Measurements from ENCODE around the gene SLC30A5. TPM values are rescaled to one million over a fixed set of nuclear protein-coding genes. Genes with fewer than 3 reads are reported as not detected.

SLC30A5 gene
- total and polyA plus RNA-seq, 9 of the 15 experiments (the other 6 are each of a cell fraction or from before 2014, with no cell fraction given), result 22.9 to 86.8 (median 62.5) TPM

- TF ChIP-seq, protein P1, sequence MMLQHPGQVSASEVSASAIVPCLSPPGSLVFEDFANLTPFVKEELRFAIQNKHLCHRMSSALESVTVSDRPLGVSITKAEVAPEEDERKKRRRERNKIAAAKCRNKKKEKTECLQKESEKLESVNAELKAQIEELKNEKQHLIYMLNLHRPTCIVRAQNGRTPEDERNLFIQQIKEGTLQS (IDR thresholded peaks at IDR 0.05), result no peak
- TF ChIP-seq, protein P1 (CRISPR knock-in tag; conservative IDR thresholded peaks at IDR 0.05), result no peak
- no peak for TF ChIP-seq ZNF75A (CRISPR knock-in tag; IDR thresholded peaks at IDR 0.05)
- no peak for TF ChIP-seq ZNF778 (CRISPR knock-in tag; IDR thresholded peaks at IDR 0.05)
- TF ChIP-seq ZFP1 (CRISPR knock-in tag; IDR thresholded peaks at IDR 0.05), result no peak
Measured at GRCh38 chr5:69156456-69156855, 62.6 kb downstream of the SLC30A5 start (continued).

DNA sequence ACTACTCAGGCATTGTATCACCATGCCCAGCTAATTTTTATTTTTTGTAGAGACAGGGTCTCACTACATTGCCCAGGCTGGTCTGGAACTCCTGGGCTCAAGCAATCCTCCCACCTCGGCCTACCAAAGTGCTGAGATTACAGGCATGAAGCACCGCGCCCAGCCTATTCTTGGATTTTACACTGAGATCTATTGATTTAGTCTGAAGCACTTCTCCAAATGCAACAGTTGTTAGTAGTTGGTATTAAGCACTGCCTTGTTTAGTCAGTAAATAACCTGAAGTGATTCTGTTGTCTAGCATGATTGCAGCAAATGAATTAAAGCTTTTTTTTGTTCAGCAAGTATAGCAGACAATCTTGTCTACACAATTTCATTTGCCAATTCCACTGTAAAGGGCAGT lies 64.2 kb downstream of the SLC30A5 start:
- Histone ChIP-seq H3K4me3 (no peak overlapping the region), H3K36me3 (ENCODE audit: control insufficient read depth, insufficient read depth, low read length) (no peaks in the 10 kb centered on the region), H3K27ac (ENCODE audit: extremely low read depth, low read depth, low read length) (no peak overlapping the region), H3K9ac (ENCODE audit: insufficient read depth in 1 of 2, low read depth in 2 of 2, low read length in 2 of 2) (no peak overlapping the region), H2AFZ (ENCODE audit: low read depth, low read length) (no peak overlapping the region), H4K20me1 (replicated peaks; ENCODE audit: control insufficient read depth, insufficient read depth, low read length) (no peaks in the 10 kb centered on the region), H3K4me1 (replicated peaks in 1 of 2; ENCODE audit: control insufficient read depth in 2 of 2, insufficient read depth in 2 of 2, low read length in 2 of 2) (no peaks in the 10 kb centered on the region), H3K9me3 (replicated peaks; ENCODE audit: control insufficient read depth, insufficient read depth, low read depth, low read length) (no peaks in the 10 kb centered on the region), H3K27me3 (ENCODE audit: control insufficient read depth in 2 of 2, insufficient read depth in 2 of 2, low read length in 2 of 2) (no peaks in the 10 kb centered on the region), H3K79me2 (ENCODE audit: control insufficient read depth, insufficient read depth, low read length) (no peaks in the 10 kb centered on the region), H3K4me2 (ENCODE audit: insufficient read depth, low read length) (no peak overlapping the region), H3K9me1 (ENCODE audit: control insufficient read depth, insufficient read depth, low read length) (no peaks in the 10 kb centered on the region)
- no TSS peak for BruUV-seq (replicated peaks)
- FAIRE-seq (no peak), DNase-seq (ENCODE audit: extremely low read depth in 1 of 4, low spot score in 3 of 4) (no peak), ATAC-seq (no peak)
- ChIA-PET CTCF (ENCODE audit: low intra/inter-chr PET ratio) (no interaction called here), POLR2A (no interaction called here)
- in situ Hi-C loops (cut with MboI) (no loop called here), intact Hi-C loops (cut with micrococcal nuclease) (no loop called here)
- 69% methylated on average over 3 of the region's 3 CpGs for WGBS (ENCODE audit: insufficient coverage, low coverage, missing lambda C conversion rate)
- TF ChIP-seq, protein P2, sequence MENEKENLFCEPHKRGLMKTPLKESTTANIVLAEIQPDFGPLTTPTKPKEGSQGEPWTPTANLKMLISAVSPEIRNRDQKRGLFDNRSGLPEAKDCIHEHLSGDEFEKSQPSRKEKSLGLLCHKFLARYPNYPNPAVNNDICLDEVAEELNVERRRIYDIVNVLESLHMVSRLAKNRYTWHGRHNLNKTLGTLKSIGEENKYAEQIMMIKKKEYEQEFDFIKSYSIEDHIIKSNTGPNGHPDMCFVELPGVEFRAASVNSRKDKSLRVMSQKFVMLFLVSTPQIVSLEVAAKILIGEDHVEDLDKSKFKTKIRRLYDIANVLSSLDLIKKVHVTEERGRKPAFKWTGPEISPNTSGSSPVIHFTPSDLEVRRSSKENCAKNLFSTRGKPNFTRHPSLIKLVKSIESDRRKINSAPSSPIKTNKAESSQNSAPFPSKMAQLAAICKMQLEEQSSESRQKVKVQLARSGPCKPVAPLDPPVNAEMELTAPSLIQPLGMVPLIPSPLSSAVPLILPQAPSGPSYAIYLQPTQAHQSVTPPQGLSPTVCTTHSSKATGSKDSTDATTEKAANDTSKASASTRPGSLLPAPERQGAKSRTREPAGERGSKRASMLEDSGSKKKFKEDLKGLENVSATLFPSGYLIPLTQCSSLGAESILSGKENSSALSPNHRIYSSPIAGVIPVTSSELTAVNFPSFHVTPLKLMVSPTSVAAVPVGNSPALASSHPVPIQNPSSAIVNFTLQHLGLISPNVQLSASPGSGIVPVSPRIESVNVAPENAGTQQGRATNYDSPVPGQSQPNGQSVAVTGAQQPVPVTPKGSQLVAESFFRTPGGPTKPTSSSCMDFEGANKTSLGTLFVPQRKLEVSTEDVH (IDR thresholded peaks at IDR 0.05; ENCODE audit: low read depth, partially characterized antibody), result no peak
- TF ChIP-seq, protein P3, sequence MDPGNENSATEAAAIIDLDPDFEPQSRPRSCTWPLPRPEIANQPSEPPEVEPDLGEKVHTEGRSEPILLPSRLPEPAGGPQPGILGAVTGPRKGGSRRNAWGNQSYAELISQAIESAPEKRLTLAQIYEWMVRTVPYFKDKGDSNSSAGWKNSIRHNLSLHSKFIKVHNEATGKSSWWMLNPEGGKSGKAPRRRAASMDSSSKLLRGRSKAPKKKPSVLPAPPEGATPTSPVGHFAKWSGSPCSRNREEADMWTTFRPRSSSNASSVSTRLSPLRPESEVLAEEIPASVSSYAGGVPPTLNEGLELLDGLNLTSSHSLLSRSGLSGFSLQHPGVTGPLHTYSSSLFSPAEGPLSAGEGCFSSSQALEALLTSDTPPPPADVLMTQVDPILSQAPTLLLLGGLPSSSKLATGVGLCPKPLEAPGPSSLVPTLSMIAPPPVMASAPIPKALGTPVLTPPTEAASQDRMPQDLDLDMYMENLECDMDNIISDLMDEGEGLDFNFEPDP (CRISPR knock-in tag; IDR thresholded peaks at IDR 0.05), result no peak
- TF ChIP-seq MCM2 (IDR thresholded peaks at IDR 0.05; ENCODE audit: low read depth) (no peak), BRCA1 (IDR thresholded peaks at IDR 0.05) (no peak), BRCA1 (CRISPR knock-in tag; IDR thresholded peaks at IDR 0.05) (no peak), FOXM1 (IDR thresholded peaks at IDR 0.05; ENCODE audit: low read depth) (no peak), FOXM1 (CRISPR knock-in tag; IDR thresholded peaks at IDR 0.05; ENCODE audit: low read depth) (no peak), ZKSCAN1 (IDR thresholded peaks at IDR 0.05; ENCODE audit: low read depth, low read length) (no peak), TBL1XR1 (IDR thresholded peaks at IDR 0.05; ENCODE audit: low read length in 2 of 2) (no peak), IFI16 (CRISPR knock-in tag; IDR thresholded peaks at IDR 0.05) (no peak), SMARCB1 (IDR thresholded peaks at IDR 0.05; ENCODE audit: insufficient read length, low read depth) (no peak), GTF2E2 (tag; IDR thresholded peaks at IDR 0.05) (no peak), RUNX1 (IDR thresholded peaks at IDR 0.05; ENCODE audit: low read depth) (no peak), RFX1 (IDR thresholded peaks at IDR 0.05) (no peak), SRF (CRISPR knock-in tag; IDR thresholded peaks at IDR 0.05) (no peak)
